Activated B cell treated with CpG ODN at 0.5 μM for 24 hours (primary cell): Measurements from ENCODE around the gene CERS4. TPM values are rescaled to one million over a fixed set of nuclear protein-coding genes. Genes with fewer than 3 reads are reported as not detected.

Experiments
- ATAC-seq: fragments of 200-7000 bp; cut with Tn5 transposase; one replicate; pipeline ENCODE4 v1.10.0; 2021; ENCODE audit warnings: low read depth, mild to moderate bottlenecking, moderate library complexity
- CTCF ChIA-PET: fragments of 350-600 bp; sonication (Branson Sonifier 250); formaldehyde crosslinking; loops from one replicate; lab custom pipeline; 2021; ENCODE audit warnings: antibody characterized with exemption; lab: Charles Lee
- POLR2A ChIA-PET: fragments of 350-600 bp; sonication (Branson Sonifier 250); formaldehyde crosslinking; loops from one replicate; lab custom pipeline; 2021; ENCODE audit warnings: antibody characterized with exemption; lab: Charles Lee
- DNase-seq: peaks from one replicate; pipeline ENCODE4 v3.0.0; 2022
- H3K27ac Mint-ChIP-seq: one replicate; pipeline ENCODE4 v1.8.0; 2020; ENCODE audit warnings: mixed read lengths
- H3K27me3 Mint-ChIP-seq: one replicate; pipeline ENCODE4 v1.8.0; 2021; ENCODE audit warnings: mixed read lengths
- H3K36me3 Mint-ChIP-seq: one replicate; pipeline ENCODE4 v1.8.0; 2021; ENCODE audit warnings: low read depth, mixed read lengths
- H3K4me1 Mint-ChIP-seq: one replicate; pipeline ENCODE4 v1.8.0; 2021; ENCODE audit warnings: mixed read lengths
- H3K4me3 Mint-ChIP-seq: one replicate; pipeline ENCODE4 v1.8.0; 2020; ENCODE audit warnings: mild to moderate bottlenecking, mixed read lengths
- H3K9me3 Mint-ChIP-seq: one replicate; pipeline ENCODE4 v1.8.0; 2020; ENCODE audit warnings: mixed read lengths
- CTCF ChIP-seq: fragments of 200-600 bp; IDR thresholded peaks from one replicate; pipeline ENCODE4 v1.8.0; 2022; ENCODE audit warnings: antibody characterized with exemption, mild to moderate bottlenecking
- intact Hi-C: fragments of 100-400 bp; cut with micrococcal nuclease; formaldehyde crosslinking; loops from one replicate; pipeline ENCODE4 v1.15.1; 2024
- total RNA-seq: library from RNA; stranded (reverse); gene quantifications from 2 replicates; pipeline ENCODE4 v1.2.3, GENCODE V29; 2022

CERS4 gene
- total RNA-seq, 1 donor from 2014 or later = 112 TPM

GRCh38 chr19:8254286-8255001 is 45.3 kb downstream of the CERS4 start:
- peaks cover 3% of the 10 kb centered on the region for H3K4me1 Mint-ChIP-seq
- no peaks in the 10 kb centered on the region for H3K9me3 Mint-ChIP-seq
- DNase-seq (no peak), ATAC-seq (no peak)
- ChIA-PET CTCF (interaction anchor here (1.3 to 5.9 kb wide), 2 partner anchors 96 to 310 kb away, joined by 7 to 46 read pairs; no protein-coding TSS in a partner anchor), POLR2A (interaction anchor here (0.5 to 1.1 kb wide), 3 partner anchors 74 to 96 kb away, joined by 3 to 5 read pairs (median 4); no protein-coding TSS in a partner anchor)
- H3K4me3 Mint-ChIP-seq = no peak overlapping the region
- intact Hi-C loops = no loop called here
- H3K27ac Mint-ChIP-seq = no peak overlapping the region
- no peak for TF ChIP-seq CTCF
- no peaks in the 10 kb centered on the region for H3K27me3 Mint-ChIP-seq
- H3K36me3 Mint-ChIP-seq = peaks cover 63% of the 10 kb centered on the region

GRCh38 chr19:8255426-8256125 is 46.4 kb downstream of the CERS4 start:
- CTCF ChIA-PET = interaction anchor here (1.1 to 1.6 kb wide), 2 partner anchors 97 to 311 kb away, joined by 3 to 4 read pairs; no protein-coding TSS in a partner anchor
- peaks cover 3% of the 10 kb centered on the region for H3K4me1 Mint-ChIP-seq
- no peak for ATAC-seq
- no peak for TF ChIP-seq CTCF
- no peaks in the 10 kb centered on the region for H3K27me3 Mint-ChIP-seq
- no peak for DNase-seq
- intact Hi-C loops = no loop called here
- POLR2A ChIA-PET = no interaction called here
- no peaks in the 10 kb centered on the region for H3K9me3 Mint-ChIP-seq
- no peak overlapping the region for H3K4me3 Mint-ChIP-seq
- H3K27ac Mint-ChIP-seq = no peak overlapping the region
- H3K36me3 Mint-ChIP-seq = peaks cover 71% of the 10 kb centered on the region

GRCh38 chr19:8256276-8257051 is 47.3 kb downstream of the CERS4 start:
- no peak for TF ChIP-seq CTCF
- Mint-ChIP-seq H3K4me1 (peaks cover 3% of the 10 kb centered on the region), H3K27ac (no peak overlapping the region), H3K27me3 (no peaks in the 10 kb centered on the region), H3K36me3 (peaks cover 67% of the 10 kb centered on the region), H3K9me3 (no peaks in the 10 kb centered on the region), H3K4me3 (no peak overlapping the region)
- POLR2A ChIA-PET = interaction anchor here (0.6 kb wide), 1 partner anchor 229 kb away, joined by 6 read pairs; no protein-coding TSS in a partner anchor
- DNase-seq (no peak), ATAC-seq (no peak)
- intact Hi-C loops = no loop called here
- CTCF ChIA-PET = interaction anchor here (1.1 to 1.6 kb wide), 2 partner anchors 97 to 312 kb away, joined by 3 to 4 read pairs; no protein-coding TSS in a partner anchor

- H3K9me3 Mint-ChIP-seq = no peaks in the 10 kb centered on the region
- ChIA-PET CTCF (interaction anchor here (1.6 kb wide), 1 partner anchor 313 kb away, joined by 4 read pairs; no protein-coding TSS in a partner anchor), POLR2A (interaction anchor here (0.6 kb wide), 1 partner anchor 229 kb away, joined by 6 read pairs; no protein-coding TSS in a partner anchor)
- H3K36me3 Mint-ChIP-seq = peaks cover 68% of the 10 kb centered on the region
- H3K27me3 Mint-ChIP-seq = no peaks in the 10 kb centered on the region
- no peak for ATAC-seq
- TF ChIP-seq CTCF = no peak
- intact Hi-C loops = no loop called here
- peaks cover 3% of the 10 kb centered on the region for H3K4me1 Mint-ChIP-seq
- no peak overlapping the region for H3K4me3 Mint-ChIP-seq
- DNase-seq = no peak
- no peak overlapping the region for H3K27ac Mint-ChIP-seq
These were observed 47.9 kb downstream of the CERS4 start for GRCh38 chr19:8257052-8257443.
